Natural killer cell (primary cell): ENCODE measurements around the gene PCBD1. TPM values are rescaled to one million over a fixed set of nuclear protein-coding genes. Genes with fewer than 3 reads are reported as not detected.
"Not testable (repeated sequence)": the region's sequence is repeated elsewhere in the genome, so short reads cannot be mapped to it uniquely, and the experiment has no call there.

Experiments used
- ATAC-seq, 3 donors: fragments of 150-1000 bp in 2 of 3; fragments of 200-7000 bp in 1 of 3; cut with Tn5 transposase; 1 replicate in 1 of 3; 2 replicates in 2 of 3; pipeline ENCODE4 v1.10.0; 2021; ENCODE audit warnings: mild to moderate bottlenecking in 2 of 3, moderate library complexity in 2 of 3
- DNase-seq, 2 donors: peaks; one replicate each; pipeline versions ENCODE4 v3.0.0 to v3.0.0-alpha.2; 2013 to 2021; ENCODE audit warnings: mixed read lengths in 1 of 2
- H3K27ac ChIP-seq: one replicate; pipeline ENCODE4 v1.5.1; 2013; ENCODE audit warnings: mild to moderate bottlenecking, low read length
- H3K27me3 ChIP-seq: one replicate; pipeline ENCODE4 v1.6.1; 2013; ENCODE audit warnings: low read length; ENCODE audit not compliant: control insufficient read depth, insufficient read depth
- H3K36me3 ChIP-seq: one replicate; pipeline ENCODE4 v1.6.1; 2013; ENCODE audit warnings: low read length; ENCODE audit not compliant: control insufficient read depth, insufficient read depth
- H3K4me1 ChIP-seq: one replicate; pipeline ENCODE4 v1.6.1; 2013; ENCODE audit warnings: low read length; ENCODE audit not compliant: control insufficient read depth, insufficient read depth
- H3K4me3 ChIP-seq: one replicate; pipeline ENCODE4 v1.5.1; 2013; ENCODE audit warnings: low read length
- H3K9me3 ChIP-seq: one replicate; pipeline ENCODE4 v1.6.1; 2013; ENCODE audit warnings: low read length; ENCODE audit not compliant: control insufficient read depth, insufficient read depth
- H3K27ac Mint-ChIP-seq, 2 donors: one replicate each; pipeline ENCODE4 v1.8.0; 2022; ENCODE audit warnings: mild to moderate bottlenecking in 2 of 2, mixed read lengths in 2 of 2, moderate library complexity in 1 of 2
- H3K27me3 Mint-ChIP-seq, 2 donors: one replicate each; pipeline ENCODE4 v1.8.0; 2022; ENCODE audit warnings: low read depth in 2 of 2, mixed read lengths in 2 of 2
- H3K36me3 Mint-ChIP-seq: one replicate; pipeline ENCODE4 v1.8.0; 2022; ENCODE audit warnings: mixed read lengths
- H3K4me1 Mint-ChIP-seq, 2 donors: one replicate each; pipeline ENCODE4 v1.8.0; 2022; ENCODE audit warnings: mixed read lengths in 2 of 2
- H3K4me3 Mint-ChIP-seq: one replicate; pipeline ENCODE4 v1.8.0; 2022; ENCODE audit warnings: mild to moderate bottlenecking, moderate library complexity, mixed read lengths
- H3K9me3 Mint-ChIP-seq, 2 donors: one replicate each; pipeline ENCODE4 v1.8.0; 2022; ENCODE audit warnings: mixed read lengths in 2 of 2
- CTCF ChIP-seq: fragments of 200-600 bp; IDR thresholded peaks from one replicate; pipeline ENCODE4 v1.8.0; 2022; ENCODE audit warnings: antibody characterized with exemption
- WGBS: methylation state at CpG from one replicate; pipeline ENCODE4 v1.1.7; 2013; ENCODE audit warnings: missing lambda C conversion rate; ENCODE audit not compliant: insufficient coverage; 5-methylcytosine and 5-hydroxymethylcytosine counted together
- intact Hi-C: fragments of 100-400 bp; cut with micrococcal nuclease; formaldehyde crosslinking; loops from one replicate; pipeline ENCODE4 v1.14.2; 2022
- total RNA-seq, 4 donors: library from RNA; stranded (reverse); fragments of 120-200 nt in 1 of 4; gene quantifications; one replicate each; pipeline versions ENCODE4 v1.2.3 to v1.2.4, GENCODE V29; 2013 to 2022

PCBD1 gene
- total RNA-seq, 3 donors from 2014 or later (not counting 1 experiment from before 2014, with no cell fraction given) = 7.2 to 15.3 (median 10.4) TPM

- H3K4me1 ChIP-seq = peaks cover under 1% of the 10 kb centered on the region
- no peaks in the 10 kb centered on the region for H3K27me3 ChIP-seq
- H3K36me3 Mint-ChIP-seq = peaks cover 16% of the 10 kb centered on the region
- no peaks in the 10 kb centered on the region for H3K4me1 Mint-ChIP-seq
- no peak for ATAC-seq
- H3K27me3 Mint-ChIP-seq = no peaks in the 10 kb centered on the region
- TF ChIP-seq CTCF = no peak
- intact Hi-C loops = no loop called here
- no peak for DNase-seq
- no peak overlapping the region for H3K27ac ChIP-seq
- peaks cover 44% of the 10 kb centered on the region for H3K36me3 ChIP-seq
- no peak overlapping the region for H3K27ac Mint-ChIP-seq
- WGBS = 96% methylated on average over 7 of the region's 7 CpGs
- H3K9me3 Mint-ChIP-seq = no peaks in the 10 kb centered on the region
- no peaks in the 10 kb centered on the region for H3K9me3 ChIP-seq
- no peak overlapping the region for H3K4me3 ChIP-seq
- no peak overlapping the region for H3K4me3 Mint-ChIP-seq
These were observed 16.1 kb downstream of the PCBD1 start for GRCh38 chr10:70872291-70872690.

- H3K4me1 ChIP-seq = peaks cover 10% of the 10 kb centered on the region
- ATAC-seq (peak; percentile 15 to 61 (median 53)), DNase-seq (no peak)
- Mint-ChIP-seq H3K9me3 (no peaks in the 10 kb centered on the region), H3K27ac (no peak overlapping the region), H3K36me3 (peaks cover 9% of the 10 kb centered on the region), H3K27me3 (no peaks in the 10 kb centered on the region), H3K4me1 (peaks cover 25 to 33% of the 10 kb centered on the region in 2 donors), H3K4me3 (peak overlapping the region; percentile 7)
- H3K27me3 ChIP-seq = no peaks in the 10 kb centered on the region
- no peak for TF ChIP-seq CTCF
- WGBS = 16% methylated on average over 4 of the region's 4 CpGs
- H3K9me3 ChIP-seq = no peaks in the 10 kb centered on the region
- H3K36me3 ChIP-seq = peaks cover 13% of the 10 kb centered on the region
- intact Hi-C loops = no loop called here
- H3K4me3 ChIP-seq = no peak overlapping the region
- no peak overlapping the region for H3K27ac ChIP-seq
These were observed 21.9 kb downstream of the PCBD1 start for GRCh38 chr10:70866424-70866823.

- intact Hi-C loops = no loop called here
- Histone ChIP-seq H3K36me3 (peaks cover 16% of the 10 kb centered on the region), H3K4me1 (peaks cover 10% of the 10 kb centered on the region), H3K4me3 (no peak overlapping the region), H3K27ac (no peak overlapping the region), H3K9me3 (no peaks in the 10 kb centered on the region), H3K27me3 (no peaks in the 10 kb centered on the region)
- WGBS = 100% methylated on average over 1 of the region's 1 CpG
- no peaks in the 10 kb centered on the region for H3K9me3 Mint-ChIP-seq
- no peaks in the 10 kb centered on the region for H3K27me3 Mint-ChIP-seq
- H3K36me3 Mint-ChIP-seq = peaks cover 22% of the 10 kb centered on the region
- no peak for TF ChIP-seq CTCF
- no peak overlapping the region for H3K4me3 Mint-ChIP-seq
- ATAC-seq (no peak), DNase-seq (no peak)
- peak overlapping the region in 1 of 2 donors; percentile 1 for H3K27ac Mint-ChIP-seq
- peaks cover 25 to 33% of the 10 kb centered on the region in 2 donors for H3K4me1 Mint-ChIP-seq
These were observed 23.4 kb downstream of the PCBD1 start for GRCh38 chr10:70864935-70865334.

GRCh38 chr10:70863470-70864160, 24.8 kb downstream of the PCBD1 start:
- no peaks in the 10 kb centered on the region for H3K9me3 ChIP-seq
- H3K4me3 ChIP-seq = no peak overlapping the region
- no peak for DNase-seq
- no peak overlapping the region for H3K4me3 Mint-ChIP-seq
- no peaks in the 10 kb centered on the region for H3K27me3 Mint-ChIP-seq
- intact Hi-C loops = no loop called here
- H3K4me1 Mint-ChIP-seq = peaks cover 25 to 33% of the 10 kb centered on the region in 2 donors
- H3K27ac ChIP-seq = no peak overlapping the region
- H3K36me3 Mint-ChIP-seq = peaks cover 27% of the 10 kb centered on the region
- H3K4me1 ChIP-seq = peaks cover 10% of the 10 kb centered on the region
- no peak for TF ChIP-seq CTCF
- H3K27ac Mint-ChIP-seq = peak overlapping the region; percentile 42 to 61
- H3K36me3 ChIP-seq = peaks cover 21% of the 10 kb centered on the region
- peak in 2 of 3 donors; percentile 31 to 61 for ATAC-seq
- no peaks in the 10 kb centered on the region for H3K27me3 ChIP-seq
- no peaks in the 10 kb centered on the region for H3K9me3 Mint-ChIP-seq

GRCh38 chr10:70861495-70862197, 26.7 kb downstream of the PCBD1 start:
- ATAC-seq, H3K4me3 ChIP-seq, H3K27ac ChIP-seq, intact Hi-C loops, H3K9me3 Mint-ChIP-seq, H3K27me3 ChIP-seq, DNase-seq, H3K27ac Mint-ChIP-seq, H3K9me3 ChIP-seq, H3K4me3 Mint-ChIP-seq, H3K27me3 Mint-ChIP-seq: not testable (repeated sequence)
- H3K4me1 Mint-ChIP-seq = peaks cover 32 to 40% of the 10 kb centered on the region in 2 donors
- H3K36me3 Mint-ChIP-seq = peaks cover 31% of the 10 kb centered on the region
- Histone ChIP-seq H3K36me3 (peaks cover 31% of the 10 kb centered on the region), H3K4me1 (peaks cover 14% of the 10 kb centered on the region)
- 97% methylated on average over 35 of the region's 42 CpGs for WGBS
